ENCODE data around the gene ANKDD1A.

DNA sequence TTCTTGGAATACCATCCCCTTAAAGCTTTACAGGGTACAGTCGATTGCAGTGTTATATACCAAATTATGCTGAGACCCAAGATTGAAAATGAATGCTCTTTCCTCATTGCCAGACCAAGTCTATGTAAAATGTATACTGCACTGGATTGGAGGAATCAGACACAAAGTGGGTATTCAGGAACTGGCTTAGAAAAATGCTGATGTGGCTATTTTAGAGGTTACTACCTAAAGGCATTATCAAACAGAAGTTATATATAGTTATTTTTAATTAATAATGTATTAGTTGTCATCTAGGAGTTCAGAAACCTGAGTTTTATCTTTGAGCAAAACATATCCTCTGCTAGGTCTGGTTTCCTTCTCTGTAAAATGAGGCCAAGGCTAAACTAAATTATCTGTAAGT lies 81.6 kb downstream of the ANKDD1A start:
- TF ChIP-seq, protein P1, sequence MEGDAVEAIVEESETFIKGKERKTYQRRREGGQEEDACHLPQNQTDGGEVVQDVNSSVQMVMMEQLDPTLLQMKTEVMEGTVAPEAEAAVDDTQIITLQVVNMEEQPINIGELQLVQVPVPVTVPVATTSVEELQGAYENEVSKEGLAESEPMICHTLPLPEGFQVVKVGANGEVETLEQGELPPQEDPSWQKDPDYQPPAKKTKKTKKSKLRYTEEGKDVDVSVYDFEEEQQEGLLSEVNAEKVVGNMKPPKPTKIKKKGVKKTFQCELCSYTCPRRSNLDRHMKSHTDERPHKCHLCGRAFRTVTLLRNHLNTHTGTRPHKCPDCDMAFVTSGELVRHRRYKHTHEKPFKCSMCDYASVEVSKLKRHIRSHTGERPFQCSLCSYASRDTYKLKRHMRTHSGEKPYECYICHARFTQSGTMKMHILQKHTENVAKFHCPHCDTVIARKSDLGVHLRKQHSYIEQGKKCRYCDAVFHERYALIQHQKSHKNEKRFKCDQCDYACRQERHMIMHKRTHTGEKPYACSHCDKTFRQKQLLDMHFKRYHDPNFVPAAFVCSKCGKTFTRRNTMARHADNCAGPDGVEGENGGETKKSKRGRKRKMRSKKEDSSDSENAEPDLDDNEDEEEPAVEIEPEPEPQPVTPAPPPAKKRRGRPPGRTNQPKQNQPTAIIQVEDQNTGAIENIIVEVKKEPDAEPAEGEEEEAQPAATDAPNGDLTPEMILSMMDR (IDR thresholded peaks at IDR 0.05): no peak
- TF ChIP-seq USF1 (CRISPR knock-in tag; IDR thresholded peaks at IDR 0.05): no peak
- no peak for TF ChIP-seq ESRRA (CRISPR knock-in tag; IDR thresholded peaks at IDR 0.05; ENCODE audit: borderline replicate concordance)
- no peak for TF ChIP-seq CREB1 (CRISPR knock-in tag; IDR thresholded peaks at IDR 0.05)
- TF ChIP-seq MAX (CRISPR knock-in tag; IDR thresholded peaks at IDR 0.05): no peak
- no peak for TF ChIP-seq ATF1 (CRISPR knock-in tag; IDR thresholded peaks at IDR 0.05)
- TF ChIP-seq ETV6 (CRISPR knock-in tag; IDR thresholded peaks at IDR 0.05): no peak
- TF ChIP-seq FOXJ3 (CRISPR knock-in tag; IDR thresholded peaks at IDR 0.05; ENCODE audit: borderline replicate concordance): no peak
- TF ChIP-seq SMAD3 (CRISPR knock-in tag; IDR thresholded peaks at IDR 0.05; ENCODE audit: borderline replicate concordance): no peak
- TF ChIP-seq ZNF416 (CRISPR knock-in tag; IDR thresholded peaks at IDR 0.05): no peak
- no peak for TF ChIP-seq GTF2I (CRISPR knock-in tag; conservative IDR thresholded peaks at IDR 0.05)
- TF ChIP-seq SOX15 (CRISPR knock-in tag; IDR thresholded peaks at IDR 0.05): no peak
- TF ChIP-seq ZNF317 (CRISPR knock-in tag; IDR thresholded peaks at IDR 0.05; ENCODE audit: borderline replicate concordance, low read depth): no peak

Data from WTC11 (cell line).